MM.1S (cell line): ENCODE data around the gene TSPAN1.

ENCODE experiments used
- DNase-seq: peaks from one replicate; pipeline ENCODE4 v3.0.0-alpha.2; 2015
- H2AFZ ChIP-seq: fragments of 300-600 bp; sonication (generic); 2 replicates; pipeline ENCODE4 v1.6.0; 2016; ENCODE audit warnings: antibody characterized with exemption, low read length
- H3F3A ChIP-seq: fragments of 300-600 bp; sonication (generic); 2 replicates; pipeline ENCODE4 v1.6.1; 2016; ENCODE audit warnings: mild to moderate bottlenecking, antibody characterized with exemption, low read length, moderate library complexity, mixed read lengths; ENCODE audit not compliant: insufficient read depth
- H3K27ac ChIP-seq: fragments of 300-600 bp; sonication (generic); 2 replicates; pipeline ENCODE4 v1.5.1; 2016; ENCODE audit warnings: mild to moderate bottlenecking, low read length
- H3K27me3 ChIP-seq: fragments of 300-600 bp; sonication (generic); replicated peaks from 2 replicates; pipeline ENCODE4 v1.6.0; 2016; ENCODE audit warnings: low read length; ENCODE audit not compliant: insufficient read depth
- H3K36me3 ChIP-seq: fragments of 300-600 bp; sonication (generic); replicated peaks from 2 replicates; pipeline ENCODE4 v1.6.1; 2016; ENCODE audit warnings: mild to moderate bottlenecking, low read length, mixed read lengths; ENCODE audit not compliant: insufficient read depth
- H3K4me1 ChIP-seq: fragments of 300-600 bp; sonication (generic); 2 replicates; pipeline ENCODE4 v1.6.1; 2016; ENCODE audit warnings: low read length, mixed read lengths
- H3K4me2 ChIP-seq: fragments of 300-600 bp; sonication (generic); 2 replicates; pipeline ENCODE4 v1.6.0; 2016; ENCODE audit warnings: low read depth, low read length
- H3K4me3 ChIP-seq: fragments of 300-600 bp; sonication (generic); 2 replicates; pipeline ENCODE4 v1.5.1; 2016; ENCODE audit warnings: low read length, mixed read lengths
- H3K79me2 ChIP-seq: fragments of 300-600 bp; sonication (generic); 2 replicates; pipeline ENCODE4 v1.6.1; 2016; ENCODE audit warnings: mixed run types, low read length, mixed read lengths
- H3K9ac ChIP-seq: fragments of 300-600 bp; sonication (generic); 2 replicates; pipeline ENCODE4 v1.6.1; 2016; ENCODE audit warnings: low read length, mixed read lengths
- H3K9me2 ChIP-seq: fragments of 300-600 bp; sonication (generic); replicated peaks from 2 replicates; pipeline ENCODE4 v1.6.1; 2016; ENCODE audit warnings: mild to moderate bottlenecking, low read length, mixed read lengths; ENCODE audit not compliant: insufficient read depth
- H3K9me3 ChIP-seq: fragments of 300-600 bp; sonication (generic); replicated peaks from 2 replicates; pipeline ENCODE4 v1.6.1; 2016; ENCODE audit warnings: mild to moderate bottlenecking, low read length, mixed read lengths; ENCODE audit not compliant: insufficient read depth
- H4K20me1 ChIP-seq: fragments of 300-600 bp; sonication (generic); 2 replicates; pipeline ENCODE4 v1.6.1; 2016; ENCODE audit warnings: mild to moderate bottlenecking, low read length, moderate library complexity, mixed read lengths; ENCODE audit not compliant: insufficient read depth
- EZH2 ChIP-seq: fragments of 300-600 bp; sonication (generic); optimal IDR thresholded peaks from 2 replicates; pipeline ENCODE3; 2017; ENCODE audit warnings: low read depth, mild to moderate bottlenecking, antibody characterized with exemption, low read length, mixed read lengths
- EZH2phosphoT487 ChIP-seq: fragments of 300-600 bp; sonication (generic); IDR thresholded peaks from 2 replicates; pipeline ENCODE4 v1.6.1; 2018; ENCODE audit warnings: antibody characterized with exemption, low read length
- TF ChIP-seq, protein P1 (sequence below): fragments of 300-600 bp; sonication (generic); IDR thresholded peaks from 2 replicates; pipeline ENCODE4 v1.5.1; 2016; ENCODE audit warnings: antibody characterized with exemption, low read length, mixed read lengths

TSPAN1 gene

DNA sequence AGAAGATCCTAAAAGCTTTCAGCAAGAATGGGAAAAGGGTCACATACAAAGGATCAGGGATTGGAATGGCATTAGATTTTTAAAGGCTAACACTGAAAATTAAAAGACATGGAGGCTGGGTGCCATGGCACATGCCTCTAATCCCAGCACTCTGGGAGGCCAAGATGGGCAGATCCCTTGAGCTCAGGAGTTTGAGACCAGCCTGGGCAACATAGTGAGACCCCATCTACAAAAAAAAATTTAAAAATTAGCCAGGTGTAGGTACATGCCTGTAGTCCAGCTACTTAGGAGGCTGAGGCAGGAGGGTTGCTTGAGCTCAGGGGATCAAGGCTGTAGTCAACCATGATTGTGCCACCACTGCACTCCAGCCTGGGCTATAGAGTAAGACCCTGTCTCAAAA lies 40.6 kb downstream of the TSPAN1 start:
- no peak overlapping the region for H3K4me2 ChIP-seq
- no peaks in the 10 kb centered on the region for H3K9me3 ChIP-seq
- H2AFZ ChIP-seq: no peak overlapping the region
- no peaks in the 10 kb centered on the region for H3K4me1 ChIP-seq
- H3F3A ChIP-seq: no peaks in the 10 kb centered on the region
- H4K20me1 ChIP-seq: no peaks in the 10 kb centered on the region
- no peaks in the 10 kb centered on the region for H3K79me2 ChIP-seq
- no peaks in the 10 kb centered on the region for H3K36me3 ChIP-seq
- H3K9me2 ChIP-seq: no peaks in the 10 kb centered on the region
- no peak overlapping the region for H3K9ac ChIP-seq
- no peak overlapping the region for H3K4me3 ChIP-seq
- H3K27ac ChIP-seq: no peak overlapping the region
- TF ChIP-seq, protein P1, sequence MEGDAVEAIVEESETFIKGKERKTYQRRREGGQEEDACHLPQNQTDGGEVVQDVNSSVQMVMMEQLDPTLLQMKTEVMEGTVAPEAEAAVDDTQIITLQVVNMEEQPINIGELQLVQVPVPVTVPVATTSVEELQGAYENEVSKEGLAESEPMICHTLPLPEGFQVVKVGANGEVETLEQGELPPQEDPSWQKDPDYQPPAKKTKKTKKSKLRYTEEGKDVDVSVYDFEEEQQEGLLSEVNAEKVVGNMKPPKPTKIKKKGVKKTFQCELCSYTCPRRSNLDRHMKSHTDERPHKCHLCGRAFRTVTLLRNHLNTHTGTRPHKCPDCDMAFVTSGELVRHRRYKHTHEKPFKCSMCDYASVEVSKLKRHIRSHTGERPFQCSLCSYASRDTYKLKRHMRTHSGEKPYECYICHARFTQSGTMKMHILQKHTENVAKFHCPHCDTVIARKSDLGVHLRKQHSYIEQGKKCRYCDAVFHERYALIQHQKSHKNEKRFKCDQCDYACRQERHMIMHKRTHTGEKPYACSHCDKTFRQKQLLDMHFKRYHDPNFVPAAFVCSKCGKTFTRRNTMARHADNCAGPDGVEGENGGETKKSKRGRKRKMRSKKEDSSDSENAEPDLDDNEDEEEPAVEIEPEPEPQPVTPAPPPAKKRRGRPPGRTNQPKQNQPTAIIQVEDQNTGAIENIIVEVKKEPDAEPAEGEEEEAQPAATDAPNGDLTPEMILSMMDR: no peak
- TF ChIP-seq EZH2phosphoT487 (no peak), EZH2 (no peak)
- no peaks in the 10 kb centered on the region for H3K27me3 ChIP-seq
- no peak for DNase-seq

DNA sequence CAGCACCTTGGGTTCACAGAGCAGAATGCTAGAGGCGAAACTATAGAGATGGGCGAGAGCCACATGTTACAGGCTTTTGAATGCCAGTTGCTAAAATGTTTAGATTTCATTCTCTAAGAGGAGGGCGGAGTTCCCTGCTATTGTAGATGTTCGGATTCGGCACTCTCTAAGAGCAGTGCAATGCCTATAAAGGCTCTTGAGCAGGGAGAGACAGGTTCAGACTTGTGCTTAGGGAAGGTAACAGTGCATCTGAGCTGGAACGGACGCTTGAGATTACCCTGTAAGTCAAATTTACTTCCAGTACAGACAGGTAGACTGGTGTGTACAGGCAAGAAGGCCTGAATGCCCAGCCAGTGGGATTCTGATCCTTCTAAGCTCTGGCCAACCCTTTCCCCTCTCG lies 43.6 kb downstream of the TSPAN1 start:
- Histone ChIP-seq H4K20me1 (no peaks in the 10 kb centered on the region), H3K79me2 (no peaks in the 10 kb centered on the region), H3K4me3 (no peak overlapping the region), H3K9me2 (no peaks in the 10 kb centered on the region), H3K36me3 (no peaks in the 10 kb centered on the region), H3K9me3 (no peaks in the 10 kb centered on the region), H3K27me3 (no peaks in the 10 kb centered on the region), H3K4me2 (no peak overlapping the region), H3K4me1 (no peaks in the 10 kb centered on the region), H2AFZ (no peak overlapping the region), H3K9ac (no peak overlapping the region), H3K27ac (no peak overlapping the region), H3F3A (no peaks in the 10 kb centered on the region)
- TF ChIP-seq EZH2: no peak
- TF ChIP-seq, protein P1: no peak
- no peak for TF ChIP-seq EZH2phosphoT487
- DNase-seq: no peak

DNA sequence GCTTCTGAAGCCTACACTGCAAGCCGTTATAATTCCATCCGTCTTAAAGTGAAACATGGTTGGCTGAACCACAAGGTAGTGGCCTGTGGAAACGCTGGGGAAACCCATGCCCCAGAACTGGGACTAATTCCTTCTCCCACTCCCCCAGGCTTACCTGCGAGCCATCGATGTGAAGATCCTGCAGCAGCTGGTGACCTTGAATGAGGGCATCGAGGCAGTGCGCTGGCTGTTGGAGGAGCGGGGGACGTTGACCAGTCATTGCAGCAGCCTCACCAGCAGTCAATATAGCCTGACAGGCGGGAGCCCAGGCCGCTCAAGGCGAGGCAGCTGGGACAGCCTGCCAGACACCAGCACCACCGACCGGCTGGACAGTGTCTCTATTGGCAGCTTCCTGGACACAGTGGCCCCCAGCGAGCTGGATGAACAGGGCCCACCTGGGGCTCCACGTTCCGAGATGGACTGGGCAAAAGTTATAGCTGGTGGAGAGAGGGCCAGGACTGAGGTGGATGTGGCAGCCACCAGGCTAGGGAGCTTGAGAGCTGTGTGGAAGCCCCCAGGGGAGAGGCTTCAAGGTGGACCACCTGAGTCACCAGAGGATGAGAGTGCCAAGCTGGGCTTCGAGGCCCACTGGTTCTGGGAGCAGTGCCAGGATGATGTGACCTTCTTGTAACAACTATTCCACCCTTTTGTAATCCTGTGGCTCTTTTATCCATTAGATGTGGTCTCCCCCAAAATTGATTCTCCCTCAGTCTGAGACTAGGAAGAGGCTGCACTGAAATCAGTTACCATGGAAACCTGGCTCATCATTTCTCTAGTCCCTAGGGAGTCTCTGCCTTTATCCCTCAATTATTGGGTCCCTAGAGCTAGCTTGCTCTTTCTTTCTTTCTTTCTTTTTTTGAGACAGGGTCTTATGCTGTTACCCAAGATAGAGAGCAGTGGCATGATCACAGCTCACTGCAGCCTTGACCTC lies 44.9 kb downstream of the TSPAN1 start:
- H3K36me3 ChIP-seq: no peaks in the 10 kb centered on the region
- no peak overlapping the region for H3K4me3 ChIP-seq
- H3K4me2 ChIP-seq: no peak overlapping the region
- H3K4me1 ChIP-seq: no peaks in the 10 kb centered on the region
- H3K9ac ChIP-seq: no peak overlapping the region
- no peaks in the 10 kb centered on the region for H4K20me1 ChIP-seq
- no peaks in the 10 kb centered on the region for H3K27me3 ChIP-seq
- no peaks in the 10 kb centered on the region for H3K9me2 ChIP-seq
- H3K79me2 ChIP-seq: no peaks in the 10 kb centered on the region
- H3F3A ChIP-seq: no peaks in the 10 kb centered on the region
- H2AFZ ChIP-seq: no peak overlapping the region
- H3K27ac ChIP-seq: no peak overlapping the region
- DNase-seq: no peak
- no peak for TF ChIP-seq EZH2
- no peak for TF ChIP-seq EZH2phosphoT487
- TF ChIP-seq, protein P1: no peak
- no peaks in the 10 kb centered on the region for H3K9me3 ChIP-seq
